ENCODE data around the gene SLC6A17.

Gene SLC6A17

GRCh38 chr1:110112656-110113055 lies 37.6 kb upstream of the SLC6A17 start:
- TF ChIP-seq RAD21 (IDR thresholded peaks at IDR 0.05; ENCODE audit: low read depth) = no peak
- TF ChIP-seq REST (IDR thresholded peaks at IDR 0.05; ENCODE audit: low read depth) = no peak
- TF ChIP-seq EP300 (IDR thresholded peaks at IDR 0.05; ENCODE audit: borderline replicate concordance) = no peak
- TF ChIP-seq MAX (IDR thresholded peaks at IDR 0.05) = no peak
- no peak for TF ChIP-seq FOXM1 (IDR thresholded peaks at IDR 0.05; ENCODE audit: borderline replicate concordance, low read depth)
- no peak for TF ChIP-seq YY1 (IDR thresholded peaks at IDR 0.05; ENCODE audit: low read depth)
- TF ChIP-seq TCF12 (IDR thresholded peaks at IDR 0.05; ENCODE audit: low read depth) = no peak
- no peak for TF ChIP-seq TEAD4 (IDR thresholded peaks at IDR 0.05)
- no peak for TF ChIP-seq TAF1 (IDR thresholded peaks at IDR 0.05; ENCODE audit: low read depth)
- TF ChIP-seq EGR1 (IDR thresholded peaks at IDR 0.05) = no peak
- no peak for TF ChIP-seq NFIC (IDR thresholded peaks at IDR 0.05)
- no peak for TF ChIP-seq CEBPB (IDR thresholded peaks at IDR 0.05)
- no peak for TF ChIP-seq ZBTB7A (IDR thresholded peaks at IDR 0.05; ENCODE audit: low read depth)
- TF ChIP-seq CREB1 (IDR thresholded peaks at IDR 0.05; ENCODE audit: low read depth) = no peak
- no peak for TF ChIP-seq USF1 (IDR thresholded peaks at IDR 0.05)

GRCh38 chr1:110113551-110113950 lies 36.7 kb upstream of the SLC6A17 start:
- TF ChIP-seq TCF12 (IDR thresholded peaks at IDR 0.05; ENCODE audit: low read depth) (no peak), USF1 (IDR thresholded peaks at IDR 0.05) (no peak), CREB1 (IDR thresholded peaks at IDR 0.05; ENCODE audit: low read depth) (no peak), REST (IDR thresholded peaks at IDR 0.05; ENCODE audit: low read depth) (no peak)

GRCh38 chr1:110114173-110114572 lies 36.1 kb upstream of the SLC6A17 start:
- no peak for TF ChIP-seq CREB1 (IDR thresholded peaks at IDR 0.05; ENCODE audit: low read depth)
- no peak for TF ChIP-seq YY1 (IDR thresholded peaks at IDR 0.05; ENCODE audit: low read depth)
- no peak for TF ChIP-seq EP300 (IDR thresholded peaks at IDR 0.05; ENCODE audit: borderline replicate concordance)
- TF ChIP-seq TCF12 (IDR thresholded peaks at IDR 0.05; ENCODE audit: low read depth) = no peak
- TF ChIP-seq FOXM1 (IDR thresholded peaks at IDR 0.05; ENCODE audit: borderline replicate concordance, low read depth) = no peak
- TF ChIP-seq ZBTB7A (IDR thresholded peaks at IDR 0.05; ENCODE audit: low read depth) = no peak
- no peak for TF ChIP-seq RAD21 (IDR thresholded peaks at IDR 0.05; ENCODE audit: low read depth)
- no peak for TF ChIP-seq EGR1 (IDR thresholded peaks at IDR 0.05)
- TF ChIP-seq TAF1 (IDR thresholded peaks at IDR 0.05; ENCODE audit: low read depth) = no peak
- no peak for TF ChIP-seq TEAD4 (IDR thresholded peaks at IDR 0.05)
- TF ChIP-seq REST (IDR thresholded peaks at IDR 0.05; ENCODE audit: low read depth) = no peak
- TF ChIP-seq MAX (IDR thresholded peaks at IDR 0.05) = no peak
- TF ChIP-seq CEBPB (IDR thresholded peaks at IDR 0.05) = no peak
- no peak for TF ChIP-seq NFIC (IDR thresholded peaks at IDR 0.05)

GRCh38 chr1:110114784-110115183 lies 35.5 kb upstream of the SLC6A17 start:
- no peak for TF ChIP-seq EP300 (IDR thresholded peaks at IDR 0.05; ENCODE audit: borderline replicate concordance)
- TF ChIP-seq FOXM1 (IDR thresholded peaks at IDR 0.05; ENCODE audit: borderline replicate concordance, low read depth) = no peak
- no peak for TF ChIP-seq YY1 (IDR thresholded peaks at IDR 0.05; ENCODE audit: low read depth)
- no peak for TF ChIP-seq USF1 (IDR thresholded peaks at IDR 0.05)
- TF ChIP-seq TEAD4 (IDR thresholded peaks at IDR 0.05) = no peak
- no peak for TF ChIP-seq MAX (IDR thresholded peaks at IDR 0.05)
- no peak for TF ChIP-seq RAD21 (IDR thresholded peaks at IDR 0.05; ENCODE audit: low read depth)
- no peak for TF ChIP-seq TCF12 (IDR thresholded peaks at IDR 0.05; ENCODE audit: low read depth)
- no peak for TF ChIP-seq NFIC (IDR thresholded peaks at IDR 0.05)
- no peak for TF ChIP-seq ZBTB7A (IDR thresholded peaks at IDR 0.05; ENCODE audit: low read depth)
- no peak for TF ChIP-seq REST (IDR thresholded peaks at IDR 0.05; ENCODE audit: low read depth)
- no peak for TF ChIP-seq TAF1 (IDR thresholded peaks at IDR 0.05; ENCODE audit: low read depth)
- no peak for TF ChIP-seq CREB1 (IDR thresholded peaks at IDR 0.05; ENCODE audit: low read depth)
- no peak for TF ChIP-seq EGR1 (IDR thresholded peaks at IDR 0.05)
- TF ChIP-seq CEBPB (IDR thresholded peaks at IDR 0.05) = no peak

Measured in Ishikawa (cell line).